H9 (cell line): ENCODE results near the gene ESRRB. TPM values are rescaled to one million over a fixed set of nuclear protein-coding genes. Genes with fewer than 3 reads are reported as not detected.
A peak's percentile ranks its signal among the peaks of the same experiment; 100 is the strongest.

ENCODE experiments used
- DNase-seq: peaks from one replicate; pipeline ENCODE4 v3.0.0-alpha.2; 2017
- H2AFZ ChIP-seq: one replicate; pipeline ENCODE4 v1.6.1; 2013; ENCODE audit warnings: mild to moderate bottlenecking, low read length, control low read depth, moderate library complexity
- H2AK5ac ChIP-seq: 2 replicates; pipeline ENCODE4 v1.6.1; 2013; ENCODE audit warnings: low read length, control low read depth, mixed read lengths; ENCODE audit not compliant: insufficient read length
- H2BK120ac ChIP-seq: one replicate; pipeline ENCODE4 v1.6.1; 2013; ENCODE audit warnings: low read depth, mild to moderate bottlenecking, low read length, control low read depth, inconsistent platforms; ENCODE audit not compliant: poor library complexity, severe bottlenecking
- H2BK12ac ChIP-seq: 2 replicates; pipeline ENCODE4 v1.6.1; 2013; ENCODE audit warnings: low read length, control low read depth, mixed read lengths, low read depth; ENCODE audit not compliant: insufficient read length
- H2BK15ac ChIP-seq: 2 replicates; pipeline ENCODE4 v1.6.1; 2013; ENCODE audit warnings: low read depth, low read length, control low read depth
- H2BK20ac ChIP-seq: one replicate; pipeline ENCODE4 v1.6.1; 2013; ENCODE audit warnings: low read depth, mild to moderate bottlenecking, low read length, control low read depth, inconsistent platforms; ENCODE audit not compliant: poor library complexity, severe bottlenecking
- H2BK5ac ChIP-seq: 2 replicates; pipeline ENCODE4 v1.6.1; 2013; ENCODE audit warnings: low read length, control low read depth, mixed read lengths; ENCODE audit not compliant: insufficient read length
- H3K14ac ChIP-seq: 2 replicates; pipeline ENCODE4 v1.6.1; 2013; ENCODE audit warnings: low read length, control low read depth; ENCODE audit not compliant: insufficient read depth
- H3K18ac ChIP-seq: 2 replicates; pipeline ENCODE4 v1.6.1; 2013; ENCODE audit warnings: low read depth, mild to moderate bottlenecking, mixed read lengths, low read length, control low read depth; ENCODE audit not compliant: insufficient read length
- H3K23ac ChIP-seq: 2 replicates; pipeline ENCODE4 v1.6.1; 2013; ENCODE audit warnings: low read length, control low read depth, mixed read lengths, low read depth; ENCODE audit not compliant: insufficient read length
- H3K23me2 ChIP-seq: 2 replicates; pipeline ENCODE4 v1.6.1; 2013; ENCODE audit warnings: low read depth, mild to moderate bottlenecking, mixed read lengths, low read length, control low read depth; ENCODE audit not compliant: insufficient read length, poor library complexity, severe bottlenecking
- H3K27ac ChIP-seq: 2 replicates; pipeline ENCODE4 v1.5.1; 2013; ENCODE audit warnings: low read length, control low read depth, mixed read lengths, low read depth; ENCODE audit not compliant: insufficient read length
- H3K27me3 ChIP-seq: 2 replicates; pipeline ENCODE4 v1.6.1; 2013; ENCODE audit warnings: low read length, control low read depth, inconsistent platforms; ENCODE audit not compliant: insufficient read depth
- H3K4ac ChIP-seq: 2 replicates; pipeline ENCODE4 v1.6.1; 2013; ENCODE audit warnings: low read depth, mild to moderate bottlenecking, control low read depth, inconsistent platforms, low read length, moderate library complexity
- H3K4me1 ChIP-seq: 2 replicates; pipeline ENCODE4 v1.6.1; 2013; ENCODE audit warnings: low read length, control low read depth, inconsistent platforms; ENCODE audit not compliant: insufficient read depth
- H3K4me2 ChIP-seq: 2 replicates; pipeline ENCODE4 v1.6.1; 2013; ENCODE audit warnings: low read length, control low read depth, mixed read lengths; ENCODE audit not compliant: insufficient read length, insufficient read depth
- H3K56ac ChIP-seq: 2 replicates; pipeline ENCODE4 v1.6.1; 2013; ENCODE audit warnings: low read depth, mild to moderate bottlenecking, mixed read lengths, low read length, control low read depth; ENCODE audit not compliant: insufficient read length
- H3K79me1 ChIP-seq: 2 replicates; pipeline ENCODE4 v1.6.1; 2013; ENCODE audit warnings: low read depth, mild to moderate bottlenecking, moderate library complexity, low read length, control low read depth, inconsistent platforms; ENCODE audit not compliant: insufficient read depth, poor library complexity, severe bottlenecking
- H3K79me2 ChIP-seq: 2 replicates; pipeline ENCODE4 v1.6.1; 2013; ENCODE audit warnings: low read length, control low read depth, inconsistent platforms; ENCODE audit not compliant: insufficient read depth
- H3K9ac ChIP-seq: 2 replicates; pipeline ENCODE4 v1.6.1; 2013; ENCODE audit warnings: low read length, control low read depth, mixed read lengths; ENCODE audit not compliant: insufficient read length; ENCODE audit errors: extremely low read depth
- H3K9me3 ChIP-seq: one replicate; pipeline ENCODE4 v1.6.1; 2013; ENCODE audit warnings: low read depth, low read length, inconsistent platforms; ENCODE audit not compliant: control insufficient read depth
- H3T11ph ChIP-seq: one replicate; pipeline ENCODE4 v1.6.1; 2013; ENCODE audit warnings: mild to moderate bottlenecking, low read length, control low read depth, inconsistent platforms
- H4K20me1 ChIP-seq: one replicate; pipeline ENCODE4 v1.6.1; 2013; ENCODE audit not compliant: control insufficient read depth, insufficient read length, insufficient read depth
- H4K5ac ChIP-seq: 2 replicates; pipeline ENCODE4 v1.6.1; 2013; ENCODE audit warnings: low read depth, mild to moderate bottlenecking, mixed read lengths, low read length, control low read depth; ENCODE audit not compliant: insufficient read length
- H4K8ac ChIP-seq: replicated peaks from 2 replicates; pipeline ENCODE4 v1.6.1; 2013; ENCODE audit warnings: low read length, control low read depth, mixed read lengths, low read depth; ENCODE audit not compliant: insufficient read length
- H4K91ac ChIP-seq: 2 replicates; pipeline ENCODE4 v1.6.1; 2013; ENCODE audit warnings: low read depth, mild to moderate bottlenecking, moderate library complexity, mixed read lengths, low read length, control low read depth; ENCODE audit not compliant: insufficient read length
- H3K27ac Mint-ChIP-seq, 3 experiments: 2 replicates in 2 of 3; 3 replicates in 1 of 3; pipeline ENCODE4 v1.8.0; 2020 to 2021; ENCODE audit warnings: mixed read lengths in 3 of 3, mild to moderate bottlenecking in 1 of 3, moderate library complexity in 1 of 3
- H3K27me3 Mint-ChIP-seq: 2 replicates; pipeline ENCODE4 v1.8.0; 2021; ENCODE audit warnings: low read depth, mild to moderate bottlenecking, moderate library complexity, mixed read lengths
- H3K36me3 Mint-ChIP-seq, 3 experiments: 2 replicates in 2 of 3; 3 replicates in 1 of 3; pipeline ENCODE4 v1.8.0; 2020 to 2021; ENCODE audit warnings: low read depth in 3 of 3, mixed read lengths in 3 of 3; ENCODE audit not compliant: insufficient read depth in 1 of 3
- H3K4me1 Mint-ChIP-seq, 2 experiments: 2 replicates each; pipeline ENCODE4 v1.8.0; 2020; ENCODE audit warnings: mixed read lengths in 2 of 2
- H3K4me3 Mint-ChIP-seq, 2 experiments: 2 replicates in 1 of 2; 3 replicates in 1 of 2; pipeline ENCODE4 v1.8.0; 2020 to 2021; ENCODE audit warnings: mild to moderate bottlenecking in 2 of 2, mixed read lengths in 2 of 2, moderate library complexity in 1 of 2
- H3K9me3 Mint-ChIP-seq, 2 experiments: 2 replicates in 1 of 2; 3 replicates in 1 of 2; pipeline ENCODE4 v1.8.0; 2020; ENCODE audit warnings: mild to moderate bottlenecking in 2 of 2, mixed read lengths in 2 of 2, moderate library complexity in 1 of 2
- CTCF ChIP-seq: fragments of 200-600 bp; sonication (generic); conservative IDR thresholded peaks from 3 replicates; pipeline ENCODE4 v1.8.0; 2021; ENCODE audit warnings: antibody characterized with exemption, mild to moderate bottlenecking
- WGBS: extraction: QIAGEN DNeasy Blood & Tissue Kit; methylation state at CpG from one replicate; pipeline ENCODE4 v1.1.7; 2013; ENCODE audit warnings: missing lambda C conversion rate, low lambda C conversion rate, mixed read lengths; ENCODE audit not compliant: insufficient read length; ENCODE audit errors: extremely low coverage; 5-methylcytosine and 5-hydroxymethylcytosine counted together
- total RNA-seq: library from RNA; stranded (reverse); gene quantifications from 2 replicates; pipeline ENCODE4 v1.2.1, GENCODE V29; 2021

Gene ESRRB
- total RNA-seq, 1 experiment from 2014 or later, result 0.11 TPM

GRCh38 chr14:76352639-76353281 is 23.2 kb upstream of the ESRRB start:
- peaks cover 75% of the 10 kb centered on the region for H3K27me3 Mint-ChIP-seq
- Histone ChIP-seq H2BK20ac (no peak overlapping the region), H2BK120ac (no peak overlapping the region), H3K79me1 (no peaks in the 10 kb centered on the region), H2AFZ (no peak overlapping the region), H3K27me3 (peaks cover 2% of the 10 kb centered on the region; the same call in 1 of the 2 replicates), H3K18ac (no peak overlapping the region), H3K23ac (no peak overlapping the region), H3K9ac (no peak overlapping the region), H3K27ac (no peak overlapping the region), H2BK5ac (no peak overlapping the region), H3K23me2 (no peaks in the 10 kb centered on the region), H3K56ac (no peak overlapping the region), H3K79me2 (no peaks in the 10 kb centered on the region), H4K20me1 (no peaks in the 10 kb centered on the region), H2AK5ac (no peak overlapping the region), H3K4ac (no peak overlapping the region), H3K14ac (no peak overlapping the region), H3T11ph (no peak overlapping the region), H3K4me1 (peaks cover 3% of the 10 kb centered on the region; the same call in 1 of the 2 replicates), H4K8ac (no peak overlapping the region), H2BK12ac (no peak overlapping the region), H2BK15ac (no peak overlapping the region), H3K9me3 (no peaks in the 10 kb centered on the region), H4K91ac (no peak overlapping the region), H3K4me2 (peak overlapping the region; percentile 4), H4K5ac (no peak overlapping the region)
- peak; percentile 84 for DNase-seq
- H3K27ac Mint-ChIP-seq, result no peak overlapping the region; a peak in 1 of 7 replicates
- H3K4me3 Mint-ChIP-seq, result peak overlapping the region; percentile 22 to 54; a peak in 3 of 5 replicates
- no peaks in the 10 kb centered on the region for H3K36me3 Mint-ChIP-seq
- H3K4me1 Mint-ChIP-seq, result peaks cover 19 to 25% of the 10 kb centered on the region in 2 experiments
- H3K9me3 Mint-ChIP-seq, result no peaks in the 10 kb centered on the region
- peak; percentile 94 for TF ChIP-seq CTCF
- WGBS, result no CpG with 5 or more reads among the region's 40 CpGs
